GM03348 (cell line): ENCODE results near the gene S1PR4.
"Not testable (repeated sequence)": the region's sequence is repeated elsewhere in the genome, so short reads cannot be mapped to it uniquely, and the experiment has no call there.

Experiments
- DNase-seq: peaks from one replicate; pipeline ENCODE4 v3.0.0; 2012; ENCODE audit warnings: low spot score

S1PR4 gene

GRCh38 chr19:3196064-3196932 is 17.7 kb downstream of the S1PR4 start:
- DNase-seq = no peak

GRCh38 chr19:3196933-3197205 is 18.3 kb downstream of the S1PR4 start:
- no peak for DNase-seq

GRCh38 chr19:3198901-3199700 is 20.5 kb downstream of the S1PR4 start:
- no peak for DNase-seq

DNA sequence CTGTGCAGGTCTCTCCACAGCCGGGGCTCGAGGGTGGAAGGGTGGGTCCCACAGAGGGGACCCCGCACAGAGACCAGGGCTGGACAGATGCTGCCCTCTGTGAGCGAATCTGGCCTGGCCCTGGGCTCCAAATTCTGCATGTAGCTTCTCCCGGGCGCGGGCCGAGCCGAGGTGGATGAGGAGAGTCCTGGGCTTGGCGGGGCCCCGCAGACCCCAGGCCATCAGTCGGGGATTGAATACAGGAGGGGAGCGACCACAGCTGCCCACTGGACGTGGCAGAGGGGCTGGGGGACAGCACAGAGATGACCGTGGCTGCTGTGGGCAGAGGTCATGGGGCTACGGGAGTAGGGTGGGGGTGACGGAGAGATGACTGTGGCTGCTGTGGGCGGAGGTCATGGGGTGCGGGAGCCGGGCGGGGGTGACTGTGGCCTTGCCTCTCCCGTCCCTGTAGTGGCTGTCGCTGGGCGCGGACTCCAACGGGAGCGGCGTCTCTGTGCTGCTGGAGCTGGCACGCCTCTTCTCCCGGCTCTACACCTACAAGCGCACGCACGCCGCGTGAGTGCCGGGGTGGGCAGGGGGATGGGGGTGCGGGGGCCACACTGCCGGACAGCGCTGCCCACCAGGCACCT is 22.6 kb downstream of the S1PR4 start:
- no peak for DNase-seq

DNA sequence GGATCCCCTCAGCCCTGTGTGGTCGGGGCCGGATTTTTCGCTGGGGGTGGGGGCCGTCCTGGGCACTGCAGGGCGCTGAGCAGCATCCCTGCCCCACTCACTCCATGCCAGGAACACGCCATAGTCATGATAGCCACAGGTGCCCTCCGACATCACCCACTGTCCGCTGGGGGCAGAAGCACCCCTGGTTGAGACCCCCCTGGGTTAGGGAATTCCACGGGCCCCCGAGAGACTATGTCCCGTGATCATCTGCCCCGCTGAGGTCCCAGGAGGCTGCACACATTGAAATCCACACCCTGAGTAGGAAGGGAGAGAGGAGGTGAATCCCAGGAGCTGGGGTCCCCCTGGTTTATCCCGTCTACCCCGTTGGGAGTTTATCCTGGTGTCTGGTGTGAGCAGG is 23.3 kb downstream of the S1PR4 start:
- no peak for DNase-seq

DNA sequence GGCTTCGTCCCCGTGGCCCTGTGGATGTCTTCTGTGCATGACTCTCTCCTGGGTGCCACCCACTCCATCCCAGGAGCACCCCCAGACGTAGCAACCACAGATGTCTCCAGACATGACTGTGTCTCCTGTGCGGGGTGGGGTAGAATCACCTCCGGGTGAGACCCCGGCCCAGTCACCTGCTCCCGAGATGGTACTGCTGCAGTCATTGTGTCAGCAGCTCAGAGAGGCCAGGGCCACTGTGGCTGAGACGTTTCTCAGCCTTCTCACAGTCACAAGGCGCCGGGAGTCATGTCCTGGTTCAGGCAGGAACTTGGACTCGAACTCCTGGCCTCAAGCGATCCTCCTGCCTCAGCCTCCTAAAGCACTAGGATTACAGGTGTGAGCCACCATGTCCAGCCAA is 23.8 kb downstream of the S1PR4 start:
- no peak for DNase-seq

- DNase-seq = not testable (repeated sequence)
Measured at GRCh38 chr19:3202895-3203294, 24.3 kb downstream of the S1PR4 start.

DNA sequence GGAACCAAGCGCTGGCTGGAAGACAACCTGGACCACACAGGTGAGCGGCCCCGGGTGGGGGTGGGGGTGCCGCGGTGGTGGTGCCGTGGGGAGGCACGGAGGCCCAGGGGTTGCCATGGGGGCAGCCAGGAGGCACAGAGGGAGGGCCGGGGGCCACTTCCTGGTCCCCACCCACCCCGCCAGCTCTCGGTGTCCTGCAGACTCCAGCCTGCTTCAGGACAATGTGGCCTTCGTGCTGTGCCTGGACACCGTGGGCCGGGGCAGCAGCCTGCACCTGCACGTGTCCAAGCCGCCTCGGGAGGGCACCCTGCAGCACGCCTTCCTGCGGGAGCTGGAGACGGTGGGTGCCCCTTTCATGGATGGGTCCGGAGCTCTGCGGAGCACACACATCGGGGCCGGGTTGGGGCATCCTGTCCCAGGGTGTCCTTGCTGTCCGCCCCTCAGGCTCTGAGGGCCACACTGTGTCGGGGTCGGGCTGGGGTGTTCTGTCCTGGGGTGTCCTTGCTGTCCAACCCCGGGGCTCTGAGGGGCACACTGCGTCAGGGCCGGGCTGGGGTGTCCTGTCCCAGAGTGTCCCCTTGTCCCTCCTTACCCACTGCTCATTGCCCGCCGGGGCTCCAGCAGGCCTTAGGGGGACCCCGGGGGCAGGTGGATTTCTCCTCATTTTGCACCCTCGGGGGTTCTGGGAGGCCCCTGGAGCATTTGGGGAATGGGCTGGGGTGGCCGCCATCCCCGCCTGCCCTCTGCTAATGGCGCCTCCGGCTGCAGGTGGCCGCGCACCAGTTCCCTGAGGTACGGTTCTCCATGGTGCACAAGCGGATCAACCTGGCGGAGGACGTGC is 25.5 kb downstream of the S1PR4 start:
- DNase-seq = no peak

GRCh38 chr19:3204646-3205275 is 26.2 kb downstream of the S1PR4 start:
- no peak for DNase-seq

GRCh38 chr19:3206216-3206953 is 27.8 kb downstream of the S1PR4 start:
- no peak for DNase-seq

- DNase-seq = no peak
Measured at GRCh38 chr19:3207461-3208242, 29.1 kb downstream of the S1PR4 start.

- DNase-seq = no peak
Measured at GRCh38 chr19:3208317-3209207, 30.0 kb downstream of the S1PR4 start.

- peak; percentile 76 for DNase-seq
Measured at GRCh38 chr19:3210347-3211017, 31.9 kb downstream of the S1PR4 start.

GRCh38 chr19:3211191-3211590 is 32.6 kb downstream of the S1PR4 start:
- DNase-seq = no peak

DNA sequence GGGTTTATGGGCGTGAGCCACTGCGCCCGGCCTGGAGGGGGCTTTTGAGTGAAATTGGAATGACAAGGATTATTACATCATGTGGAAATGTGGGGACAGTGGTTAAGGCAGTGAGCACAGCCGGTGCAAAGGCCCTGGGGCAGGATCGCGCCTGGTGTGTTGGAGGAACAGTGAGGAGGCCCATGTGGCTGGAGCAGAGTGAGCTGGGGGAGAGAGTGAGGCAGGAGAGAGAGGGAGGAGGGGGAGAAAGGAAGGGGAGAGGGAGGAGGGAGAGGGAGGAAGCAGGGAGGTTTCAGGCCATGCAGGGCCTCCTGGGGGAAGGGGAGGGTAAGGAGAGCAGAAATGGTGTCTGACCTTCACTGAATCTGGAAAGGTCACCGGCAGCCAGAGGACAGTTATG is 34.6 kb downstream of the S1PR4 start:
- DNase-seq = no peak

GRCh38 chr19:3216874-3217273 is 38.3 kb downstream of the S1PR4 start:
- DNase-seq = no peak

DNA sequence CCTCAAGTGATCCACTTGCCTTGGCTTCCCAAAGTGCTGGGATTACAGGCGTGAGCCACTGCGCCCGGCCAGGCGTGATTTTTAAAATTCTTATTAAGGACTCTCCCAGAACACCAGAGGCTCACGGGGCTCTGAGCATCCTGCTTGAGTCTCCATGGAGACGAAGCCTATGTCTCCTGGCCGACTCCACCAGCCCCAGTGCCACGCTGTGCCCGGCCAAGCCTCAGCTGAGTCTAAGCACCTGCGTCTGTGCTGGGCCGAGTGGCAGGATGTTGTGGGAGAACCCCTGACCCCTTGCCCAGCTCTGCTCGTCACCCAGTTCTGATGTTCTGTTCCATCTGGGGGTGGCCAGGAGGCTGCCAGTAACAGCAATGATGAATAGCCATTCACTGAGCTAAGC is 42.0 kb downstream of the S1PR4 start:
- no peak for DNase-seq

DNA sequence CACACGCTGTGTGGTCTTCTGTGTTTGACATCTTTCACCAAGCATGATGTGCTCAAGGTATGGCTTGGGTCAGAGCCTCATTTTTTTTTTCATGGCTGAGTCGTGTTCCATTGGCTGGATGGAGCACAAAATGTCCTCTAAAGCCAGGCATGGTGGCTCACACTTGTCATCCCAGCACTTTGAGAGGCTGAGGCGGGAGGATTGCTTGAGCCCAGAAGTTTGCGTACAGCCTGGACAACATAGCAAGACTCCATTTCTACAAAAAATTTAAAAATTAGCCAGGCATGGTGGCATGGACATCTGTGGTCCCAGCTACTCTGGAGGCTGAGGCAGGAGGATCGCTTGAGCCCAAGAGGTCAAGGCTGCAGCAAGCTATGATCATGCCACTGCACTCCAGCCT is 43.0 kb downstream of the S1PR4 start:
- not testable (repeated sequence) for DNase-seq

- no peak for DNase-seq
Measured at GRCh38 chr19:3222709-3223108, 44.1 kb downstream of the S1PR4 start.
